IMR-90 (cell line): ENCODE results near the gene CLOCK. TPM values are rescaled to one million over a fixed set of nuclear protein-coding genes. Genes with fewer than 3 reads are reported as not detected.

Experiments
- ATAC-seq: fragments of 200-7000 bp; cut with Tn5 transposase; 2 replicates; pipeline ENCODE4 v1.9.1; 2020; ENCODE audit warnings: low read depth, mild to moderate bottlenecking, moderate library complexity
- BruUV-seq: library from RNA; stranded (reverse); fragments of 400-500 nt; replicated peaks from 2 replicates; lab custom pipeline; 2021; lab: Mats Ljungman, UMichigan
- CTCF ChIA-PET: fragments of 300-600 bp; formaldehyde crosslinking; extraction: SDS; loops from one replicate; lab custom pipeline; 2021; ENCODE audit warnings: antibody characterized with exemption; lab: Yijun Ruan, JAX
- POLR2A ChIA-PET: fragments of 300-600 bp; sonication (Branson Sonifier 250); formaldehyde crosslinking; loops from one replicate; lab custom pipeline; 2022; ENCODE audit warnings: antibody characterized with exemption; ENCODE audit not compliant: unreplicated experiment; lab: Charles Lee
- DNase-seq: peaks from one replicate; pipeline ENCODE4 v3.0.0; 2013
- H2AFZ ChIP-seq: replicated peaks from 2 replicates; pipeline ENCODE3; 2013; ENCODE audit warnings: low read length, mild to moderate bottlenecking; ENCODE audit not compliant: poor library complexity
- H2AK5ac ChIP-seq: 2 replicates; pipeline ENCODE4 v1.6.1; 2013; ENCODE audit warnings: low read depth, low read length, inconsistent platforms
- H2AK9ac ChIP-seq: replicated peaks from 2 replicates; pipeline ENCODE3; 2013; ENCODE audit warnings: mild to moderate bottlenecking, low read depth, low read length, moderate library complexity; ENCODE audit not compliant: poor library complexity
- H2BK120ac ChIP-seq: 2 replicates; pipeline ENCODE4 v1.6.1; 2013; ENCODE audit warnings: low read depth, low read length, inconsistent platforms
- H2BK15ac ChIP-seq: 3 replicates; pipeline ENCODE4 v1.6.1; 2013; ENCODE audit warnings: low read depth, low read length, inconsistent platforms
- H2BK20ac ChIP-seq: 2 replicates; pipeline ENCODE4 v1.6.1; 2013; ENCODE audit warnings: low read depth, mild to moderate bottlenecking, inconsistent platforms, low read length, moderate library complexity
- H2BK5ac ChIP-seq: 2 replicates; pipeline ENCODE4 v1.6.1; 2013; ENCODE audit warnings: mild to moderate bottlenecking, low read depth, low read length, inconsistent platforms; ENCODE audit not compliant: poor library complexity, severe bottlenecking
- H3K14ac ChIP-seq: replicated peaks from 2 replicates; pipeline ENCODE4 v1.6.1; 2013; ENCODE audit warnings: low read depth, low read length, inconsistent platforms
- H3K18ac ChIP-seq: 2 replicates; pipeline ENCODE4 v1.6.1; 2013; ENCODE audit warnings: low read depth, low read length, control low read depth
- H3K23ac ChIP-seq: 2 replicates; pipeline ENCODE4 v1.6.1; 2013; ENCODE audit warnings: low read depth, low read length, inconsistent platforms
- H3K27ac ChIP-seq: 2 replicates; pipeline ENCODE4 v1.5.1; 2013; ENCODE audit warnings: mild to moderate bottlenecking, control low read depth, low read length; ENCODE audit not compliant: insufficient read depth
- H3K27me3 ChIP-seq: 2 replicates; pipeline ENCODE4 v1.6.1; 2013; ENCODE audit warnings: low read length; ENCODE audit not compliant: control insufficient read depth, insufficient read depth
- H3K36me3 ChIP-seq: 2 replicates; pipeline ENCODE4 v1.6.1; 2013; ENCODE audit warnings: low read length, mixed read lengths; ENCODE audit not compliant: control insufficient read depth, insufficient read depth
- H3K4ac ChIP-seq: 2 replicates; pipeline ENCODE4 v1.6.1; 2013; ENCODE audit warnings: low read depth, low read length, inconsistent platforms
- H3K4me1 ChIP-seq: 2 replicates; pipeline ENCODE4 v1.6.1; 2013; ENCODE audit warnings: low read length, mixed read lengths; ENCODE audit not compliant: control insufficient read depth, insufficient read depth
- H3K4me2 ChIP-seq: 2 replicates; pipeline ENCODE4 v1.6.1; 2013; ENCODE audit warnings: low read depth, mild to moderate bottlenecking, control low read depth, low read length, moderate library complexity
- H3K4me3 ChIP-seq: 2 replicates; pipeline ENCODE4 v1.5.1; 2013; ENCODE audit warnings: low read depth, mild to moderate bottlenecking, control low read depth, low read length, moderate library complexity; ENCODE audit not compliant: insufficient read depth
- H3K56ac ChIP-seq: 2 replicates; pipeline ENCODE4 v1.6.1; 2013; ENCODE audit warnings: low read length, inconsistent platforms; ENCODE audit not compliant: insufficient read depth; ENCODE audit errors: extremely low read depth
- H3K79me1 ChIP-seq, 2 experiments: 2 replicates each; pipeline ENCODE4 v1.6.1; 2013; ENCODE audit warnings: low read length in 2 of 2, inconsistent platforms in 1 of 2, low read depth in 1 of 2
- H3K9ac ChIP-seq: 2 replicates; pipeline ENCODE4 v1.6.1; 2013; ENCODE audit warnings: low read depth, low read length, control low read depth
- H3K9me1 ChIP-seq: 2 replicates; pipeline ENCODE4 v1.6.1; 2013; ENCODE audit warnings: low read length, inconsistent platforms; ENCODE audit not compliant: insufficient read depth
- H3K9me3 ChIP-seq: 2 replicates; pipeline ENCODE4 v1.6.1; 2013; ENCODE audit warnings: low read length; ENCODE audit not compliant: control insufficient read depth, insufficient read depth
- H4K20me1 ChIP-seq: 2 replicates; pipeline ENCODE4 v1.6.1; 2013; ENCODE audit warnings: low read length, inconsistent platforms; ENCODE audit not compliant: insufficient read depth
- H4K5ac ChIP-seq: 2 replicates; pipeline ENCODE4 v1.6.1; 2013; ENCODE audit warnings: mild to moderate bottlenecking, low read depth, low read length, control low read depth
- H4K8ac ChIP-seq, 2 experiments: 2 replicates each; pipeline ENCODE4 v1.6.1; 2013; ENCODE audit warnings: low read depth in 2 of 2, low read length in 2 of 2, control low read depth in 1 of 2, inconsistent platforms in 1 of 2
- H4K91ac ChIP-seq: 2 replicates; pipeline ENCODE4 v1.6.1; 2013; ENCODE audit warnings: low read depth, low read length, inconsistent platforms; ENCODE audit not compliant: insufficient read depth
- BHLHE40 ChIP-seq: fragments of 150-350 bp; IDR thresholded peaks from 2 replicates; pipeline ENCODE4 v1.6.1; 2016; ENCODE audit warnings: mild to moderate bottlenecking, low read depth, low read length
- CEBPB ChIP-seq: IDR thresholded peaks from 2 replicates; pipeline ENCODE4 v1.6.1; 2012; ENCODE audit warnings: low read depth, low read length, improper control_type of control experiment
- CHD1 ChIP-seq: IDR thresholded peaks from 2 replicates; pipeline ENCODE4 v1.6.1; 2012; ENCODE audit warnings: low read depth, low read length, improper control_type of control experiment
- FOS ChIP-seq: fragments of 150-350 bp; IDR thresholded peaks from 2 replicates; pipeline ENCODE4 v1.6.1; 2016; ENCODE audit warnings: low read depth, low read length
- MAFK ChIP-seq: IDR thresholded peaks from 2 replicates; pipeline ENCODE4 v1.6.1; 2012; ENCODE audit warnings: low read depth, low read length, improper control_type of control experiment
- MAZ ChIP-seq: IDR thresholded peaks from 2 replicates; pipeline ENCODE4 v1.6.1; 2012; ENCODE audit warnings: low read depth, mild to moderate bottlenecking, low read length, improper control_type of control experiment, moderate library complexity, borderline replicate concordance
- MXI1 ChIP-seq: IDR thresholded peaks from 2 replicates; pipeline ENCODE4 v1.6.1; 2012; ENCODE audit warnings: low read depth, mild to moderate bottlenecking, low read length, moderate library complexity, borderline replicate concordance
- NFE2L2 ChIP-seq: fragments of 150-350 bp; IDR thresholded peaks from 2 replicates; pipeline ENCODE4 v1.6.1; 2016; ENCODE audit warnings: low read depth, mild to moderate bottlenecking, low read length
- POLR2A ChIP-seq: IDR thresholded peaks from 2 replicates; pipeline ENCODE4 v1.6.1; 2012; ENCODE audit warnings: mild to moderate bottlenecking, low read depth, low read length
- RAD21 ChIP-seq: IDR thresholded peaks from 2 replicates; pipeline ENCODE4 v1.6.1; 2012; ENCODE audit warnings: low read length, improper control_type of control experiment
- RCOR1 ChIP-seq: IDR thresholded peaks from 2 replicates; pipeline ENCODE4 v1.6.1; 2012; ENCODE audit warnings: mild to moderate bottlenecking, low read length, improper control_type of control experiment; ENCODE audit not compliant: insufficient replicate concordance
- RFX5 ChIP-seq: IDR thresholded peaks from 2 replicates; pipeline ENCODE4 v1.8.0; 2012; ENCODE audit warnings: low read depth, mild to moderate bottlenecking, low read length, moderate library complexity
- SMC3 ChIP-seq: fragments of 150-350 bp; IDR thresholded peaks from 2 replicates; pipeline ENCODE4 v1.6.1; 2016; ENCODE audit warnings: low read depth, mild to moderate bottlenecking, antibody characterized with exemption, low read length, moderate library complexity
- WGBS, 2 experiments: methylation state at CpG; one replicate each; pipeline versions ENCODE4 v1.1.5 to v1.1.7; 2013; ENCODE audit warnings: missing lambda C conversion rate in 2 of 2; ENCODE audit not compliant: insufficient read length in 1 of 2; ENCODE audit errors: extremely low coverage in 2 of 2; 5-methylcytosine and 5-hydroxymethylcytosine counted together
- dilution Hi-C: fragments of 300-500 bp; cut with HindIII; formaldehyde crosslinking; loops from one replicate; pipeline ENCODE4 v1.14.3; 2018; ENCODE audit warnings: low sequenced_read_pairs; ENCODE audit not compliant: unreplicated experiment
- in situ Hi-C: fragments of 300-500 bp; cut with MboI; formaldehyde crosslinking; loops from 3 replicates; pipeline ENCODE4 v1.14.3; 2019; ENCODE audit warnings: low sequenced_read_pairs, inconsistent platforms, mixed read lengths
- intact Hi-C: fragments of 100-400 bp; cut with micrococcal nuclease; formaldehyde crosslinking; loops from 2 replicates; pipeline ENCODE4 v1.10.0; 2022
- polyA plus RNA-seq, 3 experiments: library from polyadenylated mRNA; depleted of rRNA; stranded (reverse); fragments of >200 nt; gene quantifications; 2 replicates each; pipeline ENCODE4 v1.2.3, GENCODE V29; 2012; ENCODE audit warnings: low replicate concordance in 1 of 3
- total RNA-seq: library from RNA; depleted of rRNA; stranded (reverse); fragments of >200 nt; gene quantifications from 2 replicates; pipeline ENCODE4 v1.2.3, GENCODE V29; 2012
- TF ChIP-seq, protein P1 (sequence below): fragments of 150-350 bp; IDR thresholded peaks from 2 replicates; pipeline ENCODE4 v1.6.1; 2017; ENCODE audit warnings: mild to moderate bottlenecking, antibody characterized with exemption, low read length, low read depth
- TF ChIP-seq, protein P2 (sequence below): conservative IDR thresholded peaks from 2 replicates; pipeline ENCODE4 v1.5.1; 2012; ENCODE audit warnings: mild to moderate bottlenecking, low read depth, low read length, improper control_type of control experiment
- TF ChIP-seq, protein P3 (sequence below): fragments of 150-350 bp; IDR thresholded peaks from 2 replicates; pipeline ENCODE4 v1.6.1; 2016; ENCODE audit warnings: low read depth, mild to moderate bottlenecking, low read length, moderate library complexity, borderline replicate concordance

CLOCK gene
- total and polyA plus RNA-seq, 2 of the 4 experiments (the other 2 are of a cell fraction) = 7.3 to 53.4 TPM

- peak overlapping the region; percentile 67; the same call in 1 of the 2 replicates for H3K18ac ChIP-seq
- POLR2A ChIA-PET = no interaction called here
- peak overlapping the region; percentile 75 for H3K27ac ChIP-seq
- 0% methylated on average over 2 of the region's 10 CpGs; no CpG with 5 or more reads in 1 of the 2 experiments for WGBS, 2 experiments
- H3K23ac ChIP-seq = peak overlapping the region; percentile 92
- H3K9me3 ChIP-seq = no peaks in the 10 kb centered on the region
- H3K14ac ChIP-seq = peak overlapping the region; percentile 95
- no TSS peak for BruUV-seq
- peaks cover 6% of the 10 kb centered on the region; the same call in 1 of the 2 replicates for H4K20me1 ChIP-seq
- peak overlapping the region; percentile 39 to 60 for H4K8ac ChIP-seq
- peak overlapping the region; percentile 62 for H3K4me3 ChIP-seq
- H3K9ac ChIP-seq = peak overlapping the region; percentile 64
- H3K36me3 ChIP-seq = no peaks in the 10 kb centered on the region
- H3K4me2 ChIP-seq = peak overlapping the region; percentile 89
- H2BK5ac ChIP-seq = peak overlapping the region; percentile 68
- ATAC-seq (peak; percentile 19), DNase-seq (no peak)
- H4K91ac ChIP-seq = peak overlapping the region; percentile 67; the same call in 1 of the 2 replicates
- dilution Hi-C loops = no loop called here
- no peaks in the 10 kb centered on the region for H3K27me3 ChIP-seq
- peak overlapping the region; percentile 93 for H3K4ac ChIP-seq
- in situ Hi-C loops = loop anchor here (5.0 to 25.0 kb wide), 2 partner anchors 100 to 1260 kb away; no protein-coding TSS in a partner anchor
- peak overlapping the region; percentile 85 for H2AK9ac ChIP-seq
- peak overlapping the region; percentile 27; the same call in 1 of the 2 replicates for H2AK5ac ChIP-seq
- H2BK15ac ChIP-seq = peak overlapping the region; percentile 30; the same call in 1 of the 3 replicates
- H2AFZ ChIP-seq = peak overlapping the region; percentile 87
- TF ChIP-seq RAD21 (no peak), FOS (no peak), RCOR1 (no peak), POLR2A (no peak), MAFK (no peak), SMC3 (no peak), RFX5 (no peak), MXI1 (no peak), CHD1 (no peak), NFE2L2 (no peak), CEBPB (no peak), BHLHE40 (no peak), MAZ (no peak)
- TF ChIP-seq, protein P1, sequence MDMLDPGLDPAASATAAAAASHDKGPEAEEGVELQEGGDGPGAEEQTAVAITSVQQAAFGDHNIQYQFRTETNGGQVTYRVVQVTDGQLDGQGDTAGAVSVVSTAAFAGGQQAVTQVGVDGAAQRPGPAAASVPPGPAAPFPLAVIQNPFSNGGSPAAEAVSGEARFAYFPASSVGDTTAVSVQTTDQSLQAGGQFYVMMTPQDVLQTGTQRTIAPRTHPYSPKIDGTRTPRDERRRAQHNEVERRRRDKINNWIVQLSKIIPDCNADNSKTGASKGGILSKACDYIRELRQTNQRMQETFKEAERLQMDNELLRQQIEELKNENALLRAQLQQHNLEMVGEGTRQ = no peak
- TF ChIP-seq, protein P2, sequence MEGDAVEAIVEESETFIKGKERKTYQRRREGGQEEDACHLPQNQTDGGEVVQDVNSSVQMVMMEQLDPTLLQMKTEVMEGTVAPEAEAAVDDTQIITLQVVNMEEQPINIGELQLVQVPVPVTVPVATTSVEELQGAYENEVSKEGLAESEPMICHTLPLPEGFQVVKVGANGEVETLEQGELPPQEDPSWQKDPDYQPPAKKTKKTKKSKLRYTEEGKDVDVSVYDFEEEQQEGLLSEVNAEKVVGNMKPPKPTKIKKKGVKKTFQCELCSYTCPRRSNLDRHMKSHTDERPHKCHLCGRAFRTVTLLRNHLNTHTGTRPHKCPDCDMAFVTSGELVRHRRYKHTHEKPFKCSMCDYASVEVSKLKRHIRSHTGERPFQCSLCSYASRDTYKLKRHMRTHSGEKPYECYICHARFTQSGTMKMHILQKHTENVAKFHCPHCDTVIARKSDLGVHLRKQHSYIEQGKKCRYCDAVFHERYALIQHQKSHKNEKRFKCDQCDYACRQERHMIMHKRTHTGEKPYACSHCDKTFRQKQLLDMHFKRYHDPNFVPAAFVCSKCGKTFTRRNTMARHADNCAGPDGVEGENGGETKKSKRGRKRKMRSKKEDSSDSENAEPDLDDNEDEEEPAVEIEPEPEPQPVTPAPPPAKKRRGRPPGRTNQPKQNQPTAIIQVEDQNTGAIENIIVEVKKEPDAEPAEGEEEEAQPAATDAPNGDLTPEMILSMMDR = no peak
- TF ChIP-seq, protein P3, sequence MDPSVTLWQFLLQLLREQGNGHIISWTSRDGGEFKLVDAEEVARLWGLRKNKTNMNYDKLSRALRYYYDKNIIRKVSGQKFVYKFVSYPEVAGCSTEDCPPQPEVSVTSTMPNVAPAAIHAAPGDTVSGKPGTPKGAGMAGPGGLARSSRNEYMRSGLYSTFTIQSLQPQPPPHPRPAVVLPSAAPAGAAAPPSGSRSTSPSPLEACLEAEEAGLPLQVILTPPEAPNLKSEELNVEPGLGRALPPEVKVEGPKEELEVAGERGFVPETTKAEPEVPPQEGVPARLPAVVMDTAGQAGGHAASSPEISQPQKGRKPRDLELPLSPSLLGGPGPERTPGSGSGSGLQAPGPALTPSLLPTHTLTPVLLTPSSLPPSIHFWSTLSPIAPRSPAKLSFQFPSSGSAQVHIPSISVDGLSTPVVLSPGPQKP = no peak
- peaks cover 5% of the 10 kb centered on the region; the same call in 1 of the 2 replicates for H3K4me1 ChIP-seq
- intact Hi-C loops = loop anchor here (2.0 to 10.0 kb wide), 3 partner anchors 53 to 201 kb away; partner anchors contain the start of gene SRD5A3
- CTCF ChIA-PET = interaction anchor here (1.7 kb wide), 1 partner anchor 12 kb away, joined by 6 read pairs; no protein-coding TSS in a partner anchor
- peak overlapping the region; percentile 36; the same call in 1 of the 2 replicates for H2BK120ac ChIP-seq
- H3K56ac ChIP-seq = peak overlapping the region; percentile 90
- H2BK20ac ChIP-seq = no peak overlapping the region
- peaks cover 4 to 17% of the 10 kb centered on the region in 2 experiments for H3K79me1 ChIP-seq
- peak overlapping the region; percentile 44; the same call in 1 of the 2 replicates for H4K5ac ChIP-seq
- peaks cover 4% of the 10 kb centered on the region for H3K9me1 ChIP-seq
Measured at GRCh38 chr4:55547466-55547770, 709 bp upstream of the CLOCK start.
